Measurements from ENCODE around the gene HIVEP3.
A peak's percentile ranks its signal among the peaks of the same experiment; 100 is the strongest.

HIVEP3 gene

GRCh38 chr1:41486053-41486370 lies 432.7 kb downstream of the HIVEP3 start:
- DNase-seq (ENCODE audit: low read depth) = no peak
- TF ChIP-seq, protein P1, sequence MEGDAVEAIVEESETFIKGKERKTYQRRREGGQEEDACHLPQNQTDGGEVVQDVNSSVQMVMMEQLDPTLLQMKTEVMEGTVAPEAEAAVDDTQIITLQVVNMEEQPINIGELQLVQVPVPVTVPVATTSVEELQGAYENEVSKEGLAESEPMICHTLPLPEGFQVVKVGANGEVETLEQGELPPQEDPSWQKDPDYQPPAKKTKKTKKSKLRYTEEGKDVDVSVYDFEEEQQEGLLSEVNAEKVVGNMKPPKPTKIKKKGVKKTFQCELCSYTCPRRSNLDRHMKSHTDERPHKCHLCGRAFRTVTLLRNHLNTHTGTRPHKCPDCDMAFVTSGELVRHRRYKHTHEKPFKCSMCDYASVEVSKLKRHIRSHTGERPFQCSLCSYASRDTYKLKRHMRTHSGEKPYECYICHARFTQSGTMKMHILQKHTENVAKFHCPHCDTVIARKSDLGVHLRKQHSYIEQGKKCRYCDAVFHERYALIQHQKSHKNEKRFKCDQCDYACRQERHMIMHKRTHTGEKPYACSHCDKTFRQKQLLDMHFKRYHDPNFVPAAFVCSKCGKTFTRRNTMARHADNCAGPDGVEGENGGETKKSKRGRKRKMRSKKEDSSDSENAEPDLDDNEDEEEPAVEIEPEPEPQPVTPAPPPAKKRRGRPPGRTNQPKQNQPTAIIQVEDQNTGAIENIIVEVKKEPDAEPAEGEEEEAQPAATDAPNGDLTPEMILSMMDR (IDR thresholded peaks at IDR 0.05; ENCODE audit: insufficient read depth, low read depth, low read length, missing control alignments) = no peak
- H3K4me3 ChIP-seq (ENCODE audit: low read depth, low read length) = no peak overlapping the region; the same call in 1 of the 2 replicates

DNA sequence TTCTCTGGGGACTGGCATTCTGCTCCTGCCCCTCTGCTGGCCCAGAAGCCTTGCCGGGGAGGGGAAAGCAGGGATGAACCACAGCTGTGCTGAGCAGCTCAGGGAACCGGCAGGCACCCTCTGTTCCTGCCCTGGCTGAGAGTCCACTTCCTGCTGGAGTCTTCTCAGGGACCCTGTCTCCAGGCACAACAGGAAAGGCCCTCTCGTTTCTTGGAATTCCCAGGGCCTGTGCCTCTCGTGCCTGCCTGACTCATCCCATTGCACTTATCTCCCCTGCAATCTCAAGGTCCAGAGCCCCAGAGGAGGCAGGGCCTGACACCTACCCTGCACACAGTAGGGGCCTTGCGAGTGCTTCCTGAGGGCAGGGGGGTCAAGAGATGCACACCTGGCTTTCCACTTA lies 433.1 kb downstream of the HIVEP3 start:
- TF ChIP-seq, protein P1 (IDR thresholded peaks at IDR 0.05; ENCODE audit: insufficient read depth, low read depth, low read length, missing control alignments) = no peak
- no peak for DNase-seq (ENCODE audit: low read depth)
- H3K4me3 ChIP-seq (ENCODE audit: low read depth, low read length) = no peak overlapping the region

GRCh38 chr1:41484402-41485241 lies 434.1 kb downstream of the HIVEP3 start, which contains the start of gene EDN2:
TSS of gene EDN2 (minus strand) at chr1:41484683. CDS start at chr1:41484601, 82 bp downstream.
- no peak for DNase-seq (ENCODE audit: low read depth)
- no peak within 1 kb of the TSS for H3K4me3 ChIP-seq (ENCODE audit: low read depth, low read length)

DNA sequence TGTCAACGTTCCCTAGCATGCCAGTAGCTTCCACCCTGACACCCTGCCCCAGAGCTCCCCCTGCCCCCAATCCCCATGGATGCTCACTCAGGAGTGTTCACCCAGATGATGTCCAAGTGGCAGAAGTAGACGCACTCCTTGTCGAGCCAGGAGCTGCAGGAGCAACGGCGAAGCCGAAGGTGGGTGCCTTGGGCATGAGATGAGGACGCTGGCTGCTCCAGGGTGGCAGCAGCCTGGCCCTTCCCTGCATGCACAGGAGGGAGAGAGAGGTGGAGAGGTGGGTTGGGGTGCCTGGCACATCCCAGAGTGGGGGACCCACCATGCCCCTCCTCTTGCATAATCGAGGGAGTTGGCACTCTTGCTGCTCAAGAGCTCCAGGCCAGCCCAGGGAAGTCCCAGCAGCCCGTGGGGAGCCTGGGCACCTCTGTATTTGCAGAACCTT lies 434.7 kb downstream of the HIVEP3 start:
- TF ChIP-seq, protein P1 (IDR thresholded peaks at IDR 0.05; ENCODE audit: insufficient read depth, low read depth, low read length, missing control alignments) = no peak
- H3K4me3 ChIP-seq (ENCODE audit: low read depth, low read length) = no peak overlapping the region
- no peak for DNase-seq (ENCODE audit: low read depth)

More at GRCh38 chr1:41484402-41485241, 434.1 kb downstream of the HIVEP3 start, which contains the start of gene EDN2:
- TF ChIP-seq, protein P1 (IDR thresholded peaks at IDR 0.05; ENCODE audit: insufficient read depth, low read depth, low read length, missing control alignments) = peak; percentile 28

GRCh38 chr1:41483001-41483850 lies 435.5 kb downstream of the HIVEP3 start:
- no peak for DNase-seq (ENCODE audit: low read depth)
- no peak overlapping the region for H3K4me3 ChIP-seq (ENCODE audit: low read depth, low read length)
- TF ChIP-seq, protein P1 (IDR thresholded peaks at IDR 0.05; ENCODE audit: insufficient read depth, low read depth, low read length, missing control alignments) = no peak

DNA sequence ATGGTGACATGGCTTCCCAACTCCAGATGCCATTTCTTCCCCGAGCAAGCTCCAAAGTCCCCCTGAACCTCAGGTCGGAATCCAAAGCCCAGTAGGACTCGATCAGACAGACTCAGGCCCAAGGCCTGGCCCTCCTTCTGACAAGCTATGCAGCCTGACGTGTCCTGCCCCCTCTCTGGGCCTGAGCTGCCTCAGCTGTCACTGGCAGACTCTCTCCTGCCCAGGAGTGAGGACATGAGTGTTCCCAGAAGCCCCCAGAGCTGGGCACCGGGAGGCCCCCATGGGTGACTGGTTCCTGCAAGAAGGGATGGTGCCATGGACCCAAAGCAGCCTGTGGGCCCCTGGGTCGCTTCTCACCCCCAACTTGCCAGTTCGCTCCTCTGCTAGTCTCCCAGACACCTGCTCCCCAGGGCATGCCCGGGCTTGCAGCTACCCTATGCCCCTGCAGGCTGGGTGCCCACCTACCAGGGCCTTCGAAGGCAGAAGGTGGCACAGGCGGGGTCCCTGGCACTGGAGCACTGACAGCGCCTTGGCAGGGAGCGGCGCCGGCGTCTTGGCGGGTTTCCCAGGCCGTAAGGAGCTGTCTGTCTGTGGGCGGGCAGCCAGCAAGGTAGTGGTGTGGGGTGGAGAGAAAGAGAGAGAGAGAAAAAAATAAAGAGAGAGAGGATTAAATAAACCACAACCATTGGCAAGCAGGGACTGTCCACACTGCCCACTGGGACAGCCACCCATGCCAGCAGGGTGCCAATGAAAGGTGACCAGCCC lies 436.5 kb downstream of the HIVEP3 start:
- no peak overlapping the region for H3K4me3 ChIP-seq (ENCODE audit: low read depth, low read length)
- DNase-seq (ENCODE audit: low read depth) = no peak
- TF ChIP-seq, protein P1 (IDR thresholded peaks at IDR 0.05; ENCODE audit: insufficient read depth, low read depth, low read length, missing control alignments) = no peak

All from GM12865 (cell line).